Measurements from ENCODE around the gene PAX5.

- TF ChIP-seq, protein P1, sequence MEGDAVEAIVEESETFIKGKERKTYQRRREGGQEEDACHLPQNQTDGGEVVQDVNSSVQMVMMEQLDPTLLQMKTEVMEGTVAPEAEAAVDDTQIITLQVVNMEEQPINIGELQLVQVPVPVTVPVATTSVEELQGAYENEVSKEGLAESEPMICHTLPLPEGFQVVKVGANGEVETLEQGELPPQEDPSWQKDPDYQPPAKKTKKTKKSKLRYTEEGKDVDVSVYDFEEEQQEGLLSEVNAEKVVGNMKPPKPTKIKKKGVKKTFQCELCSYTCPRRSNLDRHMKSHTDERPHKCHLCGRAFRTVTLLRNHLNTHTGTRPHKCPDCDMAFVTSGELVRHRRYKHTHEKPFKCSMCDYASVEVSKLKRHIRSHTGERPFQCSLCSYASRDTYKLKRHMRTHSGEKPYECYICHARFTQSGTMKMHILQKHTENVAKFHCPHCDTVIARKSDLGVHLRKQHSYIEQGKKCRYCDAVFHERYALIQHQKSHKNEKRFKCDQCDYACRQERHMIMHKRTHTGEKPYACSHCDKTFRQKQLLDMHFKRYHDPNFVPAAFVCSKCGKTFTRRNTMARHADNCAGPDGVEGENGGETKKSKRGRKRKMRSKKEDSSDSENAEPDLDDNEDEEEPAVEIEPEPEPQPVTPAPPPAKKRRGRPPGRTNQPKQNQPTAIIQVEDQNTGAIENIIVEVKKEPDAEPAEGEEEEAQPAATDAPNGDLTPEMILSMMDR (conservative IDR thresholded peaks at IDR 0.05 in 1 of 2, IDR thresholded peaks at IDR 0.05 in 1 of 2; ENCODE audit: low read depth in 1 of 2, low read length in 2 of 2): peak; percentile 15 to 30
- TF ChIP-seq EZH2 (IDR thresholded peaks at IDR 0.05; ENCODE audit: low read length, missing control alignments): no peak
These were observed 245.5 kb downstream of the PAX5 start for GRCh38 chr9:36788534-36788933.
